HepG2 (cell line): ENCODE results near the gene CDSN. TPM values are rescaled to one million over a fixed set of nuclear protein-coding genes. Genes with fewer than 3 reads are reported as not detected.

Source experiments
- ATAC-seq: fragments of 200-7000 bp; cut with Tn5 transposase; 3 replicates; pipeline ENCODE4 v1.9.1; 2020; ENCODE audit warnings: mild to moderate bottlenecking, moderate library complexity
- BruUV-seq: library from RNA; stranded (reverse); fragments of 400-500 nt; replicated peaks from 2 replicates; lab custom pipeline; 2021; lab: Mats Ljungman, UMichigan
- CTCF ChIA-PET: fragments of 300-600 bp; formaldehyde crosslinking; extraction: SDS; loops from one replicate; lab custom pipeline; 2021; ENCODE audit warnings: low total read pairs, inconsistent platforms, low intra/inter-chr PET ratio; lab: Yijun Ruan, JAX
- POLR2A ChIA-PET: fragments of 350-600 bp; sonication (Branson Sonifier 250); formaldehyde crosslinking; loops from one replicate; lab custom pipeline; 2020; ENCODE audit warnings: antibody characterized with exemption, inconsistent platforms; lab: Yijun Ruan, JAX
- DNase-seq: peaks from one replicate; pipeline ENCODE4 v3.0.0-alpha.2; 2015; ENCODE audit warnings: low spot score
- FAIRE-seq: peaks from 3 replicates; lab custom pipeline; 2011; peaks lifted over from hg19 to GRCh38; lab: Jason Lieb, UNC
- H2AFZ ChIP-seq: one replicate; pipeline ENCODE4 v1.6.1; 2011; ENCODE audit warnings: low read length, inconsistent platforms
- H3K27ac ChIP-seq: fragments of 300-600 bp; 3 replicates; pipeline ENCODE4 v1.8.0; 2011; ENCODE audit warnings: mixed run types, mild to moderate bottlenecking, mixed read lengths, low read length, inconsistent platforms; ENCODE audit not compliant: insufficient read depth; ENCODE audit errors: extremely low read length
- H3K27me3 ChIP-seq, 2 experiments: fragments of 200-600 bp in 1 of 2; 2 replicates in 1 of 2; 3 replicates in 1 of 2; pipeline versions ENCODE4 v1.6.0 to v1.8.0; 2011; ENCODE audit warnings: low read length in 2 of 2, mild to moderate bottlenecking in 2 of 2, moderate library complexity in 2 of 2, inconsistent platforms in 1 of 2; ENCODE audit not compliant: insufficient read depth in 2 of 2, control insufficient read depth in 1 of 2
- H3K36me3 ChIP-seq, 2 experiments: fragments of 200-600 bp in 1 of 2; replicated peaks in 1 of 2; 2 replicates in 1 of 2; 3 replicates in 1 of 2; pipeline versions ENCODE4 v1.5.1 to v1.8.0; 2011; ENCODE audit warnings: low read length in 2 of 2, inconsistent platforms in 1 of 2; ENCODE audit not compliant: insufficient read depth in 2 of 2, control insufficient read depth in 1 of 2
- H3K4me1 ChIP-seq: 2 replicates; pipeline ENCODE4 v1.5.1; 2012; ENCODE audit warnings: low read length, inconsistent platforms; ENCODE audit not compliant: insufficient read depth
- H3K4me2 ChIP-seq: 2 replicates; pipeline ENCODE4 v1.6.0; 2011; ENCODE audit warnings: low read depth, low read length, inconsistent platforms
- H3K4me3 ChIP-seq, 3 experiments: fragments of 200-600 bp in 1 of 3; sonication (generic), shearing (Covaris generic) in 1 of 3; replicated peaks in 1 of 3; 2 replicates each; pipeline ENCODE4 v1.5.1; 2011 to 2016; ENCODE audit warnings: low read length in 3 of 3, inconsistent platforms in 2 of 3, low read depth in 2 of 3, mild to moderate bottlenecking in 2 of 3, control low read depth in 1 of 3, mixed read lengths in 1 of 3; ENCODE audit not compliant: insufficient read depth in 1 of 3
- H3K79me2 ChIP-seq: one replicate; pipeline ENCODE4 v1.6.1; 2011; ENCODE audit warnings: low read length, inconsistent platforms; ENCODE audit not compliant: insufficient read depth
- H3K9ac ChIP-seq: 2 replicates; pipeline ENCODE4 v1.6.0; 2011; ENCODE audit warnings: mild to moderate bottlenecking, low read depth, low read length, inconsistent platforms; ENCODE audit not compliant: insufficient read depth
- H3K9me3 ChIP-seq: 2 replicates; pipeline ENCODE4 v1.5.1; 2012; ENCODE audit warnings: mild to moderate bottlenecking, low read length
- H4K20me1 ChIP-seq: 2 replicates; pipeline ENCODE4 v1.6.0; 2011; ENCODE audit warnings: inconsistent platforms, mild to moderate bottlenecking, low read length, moderate library complexity; ENCODE audit not compliant: insufficient read depth
- ETV5 ChIP-seq: IDR thresholded peaks from 2 replicates; pipeline ENCODE4 v1.6.1; 2018; ENCODE audit warnings: missing biosample characterization, missing genetic modification reagents, inconsistent platforms, borderline replicate concordance
- JUND ChIP-seq: sonication (generic); formaldehyde crosslinking; IDR thresholded peaks from 2 replicates; pipeline ENCODE4 v1.8.0; 2022; ENCODE audit warnings: mild to moderate bottlenecking, missing genetic modification reagents
- SYNCRIP ChIP-seq: fragments of 200-400 bp; formaldehyde crosslinking; IDR thresholded peaks from 2 replicates; pipeline ENCODE4 v1.6.1; 2018; ENCODE audit warnings: mild to moderate bottlenecking, low read depth, low read length; ENCODE audit not compliant: insufficient read depth
- ZNF746 ChIP-seq: sonication (generic); formaldehyde crosslinking; IDR thresholded peaks from 2 replicates; pipeline ENCODE4 v1.8.0; 2022; ENCODE audit warnings: mild to moderate bottlenecking, missing genetic modification reagents
- ZXDC ChIP-seq: sonication (generic); formaldehyde crosslinking; IDR thresholded peaks from 2 replicates; pipeline ENCODE4 v1.5.0; 2020; ENCODE audit warnings: mild to moderate bottlenecking, missing genetic modification reagents
- WGBS: methylation state at CpG from one replicate; pipeline ENCODE4 v1.1.6; 2017; ENCODE audit warnings: low lambda C conversion rate; 5-methylcytosine and 5-hydroxymethylcytosine counted together
- in situ Hi-C: cut with HindIII; loops from 2 replicates; pipeline ENCODE4 v1.10.0; 2017; ENCODE audit warnings: low pct_unique_long_range_greater_than_20kb; ENCODE audit not compliant: extremely low pct_ligation_motif_present
- intact Hi-C: fragments of 100-400 bp; cut with micrococcal nuclease; formaldehyde crosslinking; loops from one replicate; pipeline ENCODE4 v1.10.0; 2022; ENCODE audit not compliant: unreplicated experiment
- polyA plus RNA-seq, 8 experiments: library from polyadenylated mRNA; depleted of rRNA in 3 of 8; stranded (reverse) in 7 of 8; unstranded in 1 of 8; fragments of >200 nt; fragmentation: Illumina TruSeq in 4 of 8; extraction: Trizol in 4 of 8; gene quantifications; 2 replicates each; pipeline versions ENCODE4 v1.2.1 to v1.2.3, GENCODE V29; 2011 to 2016; ENCODE audit warnings: low read depth in 4 of 8, missing spikeins in 1 of 8, mixed read lengths in 1 of 8; ENCODE audit not compliant: insufficient read depth in 1 of 8
- total RNA-seq, 5 experiments: library from RNA; depleted of rRNA; stranded (reverse); fragments of >200 nt; fragmentation: Illumina TruSeq; extraction: Trizol; gene quantifications; 2 replicates each; pipeline ENCODE4 v1.2.3, GENCODE V29; 2016; ENCODE audit warnings: low read depth in 1 of 5
- TF ChIP-seq, protein P1 (sequence below): sonication (generic); formaldehyde crosslinking; IDR thresholded peaks from 2 replicates; pipeline ENCODE4 v1.9.0; 2022; ENCODE audit warnings: missing genetic modification reagents, mild to moderate bottlenecking, borderline replicate concordance
- TF ChIP-seq, protein P2 (sequence below), 2 experiments: IDR thresholded peaks; 2 replicates each; pipeline ENCODE4 v1.6.1; 2011 to 2012; ENCODE audit warnings: low read length in 2 of 2, borderline replicate concordance in 1 of 2, low read depth in 1 of 2, mild to moderate bottlenecking in 1 of 2, moderate library complexity in 1 of 2
- TF ChIP-seq, protein P3 (sequence below): sonication (generic); formaldehyde crosslinking; IDR thresholded peaks from 2 replicates; pipeline ENCODE4 v1.8.1; 2023; ENCODE audit warnings: missing genetic modification reagents, inconsistent platforms, borderline replicate concordance

CDSN gene
- total and polyA plus RNA-seq, 2 of the 13 experiments (the other 11 are each of a cell fraction or from before 2014, with no cell fraction given) = not detected

GRCh38 chr6:31118178-31118577, 2.1 kb downstream of the CDSN start:
- in situ Hi-C loops = no loop called here
- no peak overlapping the region for H2AFZ ChIP-seq
- no peaks in the 10 kb centered on the region for H3K9me3 ChIP-seq
- ChIA-PET POLR2A (no interaction called here), CTCF (no interaction called here)
- no peaks in the 10 kb centered on the region for H4K20me1 ChIP-seq
- no peak overlapping the region for H3K4me3 ChIP-seq
- no peak for ATAC-seq
- intact Hi-C loops = no loop called here
- no peak overlapping the region for H3K4me2 ChIP-seq
- no peak overlapping the region for H3K27ac ChIP-seq
- no peaks in the 10 kb centered on the region for H3K79me2 ChIP-seq
- BruUV-seq = no TSS peak
- H3K4me1 ChIP-seq = peaks cover 7% of the 10 kb centered on the region
- DNase-seq = no peak
- no peak overlapping the region for H3K9ac ChIP-seq
- H3K36me3 ChIP-seq = no peaks in the 10 kb centered on the region
- WGBS = 0% methylated on average over 5 of the region's 7 CpGs
- peaks cover 4 to 68% of the 10 kb centered on the region in 2 experiments; a peak in 4 of 5 replicates for H3K27me3 ChIP-seq
- no peak for FAIRE-seq
- TF ChIP-seq ETV5 (CRISPR knock-in tag) (no peak), SYNCRIP (no peak), ZNF746 (CRISPR knock-in tag) (no peak), ZXDC (CRISPR knock-in tag) (no peak), JUND (CRISPR knock-in tag) (no peak)
- TF ChIP-seq, protein P1, sequence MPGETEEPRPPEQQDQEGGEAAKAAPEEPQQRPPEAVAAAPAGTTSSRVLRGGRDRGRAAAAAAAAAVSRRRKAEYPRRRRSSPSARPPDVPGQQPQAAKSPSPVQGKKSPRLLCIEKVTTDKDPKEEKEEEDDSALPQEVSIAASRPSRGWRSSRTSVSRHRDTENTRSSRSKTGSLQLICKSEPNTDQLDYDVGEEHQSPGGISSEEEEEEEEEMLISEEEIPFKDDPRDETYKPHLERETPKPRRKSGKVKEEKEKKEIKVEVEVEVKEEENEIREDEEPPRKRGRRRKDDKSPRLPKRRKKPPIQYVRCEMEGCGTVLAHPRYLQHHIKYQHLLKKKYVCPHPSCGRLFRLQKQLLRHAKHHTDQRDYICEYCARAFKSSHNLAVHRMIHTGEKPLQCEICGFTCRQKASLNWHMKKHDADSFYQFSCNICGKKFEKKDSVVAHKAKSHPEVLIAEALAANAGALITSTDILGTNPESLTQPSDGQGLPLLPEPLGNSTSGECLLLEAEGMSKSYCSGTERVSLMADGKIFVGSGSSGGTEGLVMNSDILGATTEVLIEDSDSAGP (CRISPR knock-in tag) = no peak
- TF ChIP-seq, protein P2, sequence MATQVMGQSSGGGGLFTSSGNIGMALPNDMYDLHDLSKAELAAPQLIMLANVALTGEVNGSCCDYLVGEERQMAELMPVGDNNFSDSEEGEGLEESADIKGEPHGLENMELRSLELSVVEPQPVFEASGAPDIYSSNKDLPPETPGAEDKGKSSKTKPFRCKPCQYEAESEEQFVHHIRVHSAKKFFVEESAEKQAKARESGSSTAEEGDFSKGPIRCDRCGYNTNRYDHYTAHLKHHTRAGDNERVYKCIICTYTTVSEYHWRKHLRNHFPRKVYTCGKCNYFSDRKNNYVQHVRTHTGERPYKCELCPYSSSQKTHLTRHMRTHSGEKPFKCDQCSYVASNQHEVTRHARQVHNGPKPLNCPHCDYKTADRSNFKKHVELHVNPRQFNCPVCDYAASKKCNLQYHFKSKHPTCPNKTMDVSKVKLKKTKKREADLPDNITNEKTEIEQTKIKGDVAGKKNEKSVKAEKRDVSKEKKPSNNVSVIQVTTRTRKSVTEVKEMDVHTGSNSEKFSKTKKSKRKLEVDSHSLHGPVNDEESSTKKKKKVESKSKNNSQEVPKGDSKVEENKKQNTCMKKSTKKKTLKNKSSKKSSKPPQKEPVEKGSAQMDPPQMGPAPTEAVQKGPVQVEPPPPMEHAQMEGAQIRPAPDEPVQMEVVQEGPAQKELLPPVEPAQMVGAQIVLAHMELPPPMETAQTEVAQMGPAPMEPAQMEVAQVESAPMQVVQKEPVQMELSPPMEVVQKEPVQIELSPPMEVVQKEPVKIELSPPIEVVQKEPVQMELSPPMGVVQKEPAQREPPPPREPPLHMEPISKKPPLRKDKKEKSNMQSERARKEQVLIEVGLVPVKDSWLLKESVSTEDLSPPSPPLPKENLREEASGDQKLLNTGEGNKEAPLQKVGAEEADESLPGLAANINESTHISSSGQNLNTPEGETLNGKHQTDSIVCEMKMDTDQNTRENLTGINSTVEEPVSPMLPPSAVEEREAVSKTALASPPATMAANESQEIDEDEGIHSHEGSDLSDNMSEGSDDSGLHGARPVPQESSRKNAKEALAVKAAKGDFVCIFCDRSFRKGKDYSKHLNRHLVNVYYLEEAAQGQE (IDR thresholded peaks at IDR 0.05; ENCODE audit: borderline replicate concordance in 1 of 2, low read depth in 1 of 2, low read length in 2 of 2) = no peak
- TF ChIP-seq, protein P3, sequence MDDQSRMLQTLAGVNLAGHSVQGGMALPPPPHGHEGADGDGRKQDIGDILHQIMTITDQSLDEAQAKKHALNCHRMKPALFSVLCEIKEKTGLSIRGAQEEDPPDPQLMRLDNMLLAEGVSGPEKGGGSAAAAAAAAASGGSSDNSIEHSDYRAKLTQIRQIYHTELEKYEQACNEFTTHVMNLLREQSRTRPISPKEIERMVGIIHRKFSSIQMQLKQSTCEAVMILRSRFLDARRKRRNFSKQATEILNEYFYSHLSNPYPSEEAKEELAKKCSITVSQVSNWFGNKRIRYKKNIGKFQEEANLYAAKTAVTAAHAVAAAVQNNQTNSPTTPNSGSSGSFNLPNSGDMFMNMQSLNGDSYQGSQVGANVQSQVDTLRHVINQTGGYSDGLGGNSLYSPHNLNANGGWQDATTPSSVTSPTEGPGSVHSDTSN = no peak
